NCI-H1105 (cell line): ENCODE data around the gene KREMEN2.
A peak's percentile ranks its signal among the peaks of the same experiment; 100 is the strongest.

Experiments
- DNase-seq: peaks from one replicate; lab custom pipeline; 2025; lab: John Stamatoyannopoulos, UW

Gene KREMEN2

DNA sequence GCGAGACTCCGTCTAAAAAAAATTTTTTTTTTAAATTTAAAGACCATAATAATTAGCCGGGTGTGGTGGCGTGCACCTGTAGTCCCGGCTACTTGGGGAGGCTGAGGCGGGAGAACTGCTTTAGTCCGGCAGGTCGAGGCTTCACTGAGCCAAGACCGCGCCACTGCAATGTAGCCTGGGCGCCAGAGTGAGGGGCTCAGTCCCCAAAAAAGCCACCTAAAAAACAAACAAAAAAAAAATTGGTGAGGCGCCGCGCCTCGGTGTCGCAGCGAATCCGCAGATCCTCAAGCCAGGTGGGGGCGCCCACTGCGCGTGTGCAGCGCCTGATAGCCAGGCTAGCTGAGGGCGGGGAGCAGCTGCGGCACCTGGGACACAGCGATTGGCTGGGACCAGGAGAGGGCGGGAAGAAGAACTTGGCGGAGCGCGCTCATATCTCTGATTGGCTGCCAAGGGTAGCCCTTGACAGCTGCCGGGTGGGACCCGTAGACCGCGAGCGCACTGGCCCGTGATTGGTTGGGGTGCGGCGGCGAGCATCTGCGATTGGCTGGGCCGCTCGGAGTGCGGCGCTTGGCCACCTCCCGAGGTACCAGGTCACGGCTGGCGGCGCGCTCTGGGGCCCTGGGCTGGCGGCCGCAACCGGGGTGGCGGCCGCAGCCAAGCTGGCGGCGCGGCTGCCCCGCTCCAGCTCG lies 39.7 kb downstream of the KREMEN2 start:
- peak; percentile 90 for DNase-seq

DNA sequence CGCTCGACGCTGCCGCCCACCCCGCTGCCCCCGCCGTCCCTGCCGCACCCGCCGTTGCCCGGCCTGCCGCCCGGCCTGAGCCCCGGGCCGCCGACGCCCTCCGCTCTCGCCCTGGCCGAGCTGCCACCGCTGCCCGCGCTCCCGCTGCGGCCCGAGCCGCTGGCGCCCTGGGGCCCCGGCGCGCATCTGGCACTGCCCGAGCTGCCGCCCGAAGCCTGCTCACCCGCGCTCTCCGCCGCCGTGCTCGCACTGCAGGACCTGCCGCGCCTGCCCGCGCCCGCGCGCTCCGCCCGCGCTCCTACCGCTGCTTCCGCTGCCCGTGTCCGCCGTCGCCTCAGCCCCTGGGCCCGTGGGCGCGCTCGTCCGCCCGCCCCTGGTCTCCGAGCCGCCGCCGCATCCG lies 40.2 kb downstream of the KREMEN2 start:
- no peak for DNase-seq

DNA sequence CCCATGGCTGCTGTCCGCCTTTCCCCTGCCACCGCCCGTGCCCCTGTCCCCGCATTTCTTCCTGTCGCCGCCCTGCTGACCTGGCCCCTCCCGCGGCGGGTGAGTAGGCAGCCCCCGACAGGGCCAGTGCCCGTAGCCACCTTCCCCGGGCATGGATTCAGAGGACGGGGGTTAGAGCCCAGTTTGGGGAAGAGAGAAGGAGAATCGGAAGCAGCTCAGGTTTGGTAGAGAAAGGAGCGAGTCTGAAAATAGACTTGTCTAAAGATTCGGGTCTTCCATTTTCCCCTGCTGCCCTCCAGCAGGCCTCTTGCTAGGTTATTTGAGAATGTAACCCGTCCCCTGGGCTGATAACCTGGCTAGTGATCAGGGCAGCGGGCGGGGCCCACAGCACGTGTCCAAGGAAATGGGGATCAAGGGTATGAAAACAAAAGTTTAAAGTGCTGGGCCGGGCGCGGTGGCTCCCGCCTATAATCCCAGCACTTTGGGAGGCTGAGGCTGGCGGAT lies 40.8 kb downstream of the KREMEN2 start:
- no peak for DNase-seq

DNA sequence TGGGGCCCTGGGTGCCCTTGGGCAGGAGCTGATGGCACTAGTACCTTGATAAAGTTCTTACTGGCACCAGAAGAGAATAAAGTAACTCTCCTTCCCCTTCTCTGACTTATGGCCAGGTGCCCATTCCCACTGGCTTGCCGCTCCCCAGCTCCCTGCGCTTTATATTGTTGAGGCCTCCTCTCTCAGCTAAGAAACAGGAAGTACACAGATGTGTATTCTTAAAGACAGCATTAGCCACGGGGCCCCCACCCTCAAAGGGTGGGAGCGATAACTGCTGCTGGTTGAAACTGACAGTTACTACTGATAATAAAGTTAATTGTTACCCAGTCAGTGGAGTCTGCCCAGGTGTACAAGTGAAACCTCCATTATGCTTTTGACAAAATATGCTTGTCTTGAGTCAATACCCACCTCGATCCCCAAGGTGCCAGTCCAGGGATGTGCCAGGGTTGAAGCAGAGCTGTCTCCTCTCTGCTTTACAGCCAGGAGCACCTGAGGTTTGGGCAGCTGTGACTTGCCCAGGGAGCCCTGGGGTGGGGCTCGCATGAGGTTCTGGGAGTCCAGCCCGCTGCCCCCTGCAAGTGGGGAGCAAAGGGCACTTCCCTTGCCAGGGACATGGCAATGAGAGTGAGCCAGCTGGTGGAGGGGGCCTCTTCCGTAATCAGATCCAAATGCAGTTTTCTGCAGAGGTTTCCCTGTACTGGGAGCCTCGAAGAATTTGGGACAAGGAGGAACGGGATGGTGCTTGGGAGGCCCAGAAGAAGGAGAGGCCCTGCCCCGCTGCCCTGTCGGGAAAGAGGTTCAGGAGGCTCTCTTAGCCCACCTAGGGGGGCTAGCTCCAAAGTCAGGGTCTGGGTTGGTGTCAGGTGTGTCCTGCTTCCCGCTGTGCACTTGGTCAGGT lies 43.2 kb downstream of the KREMEN2 start:
- DNase-seq = no peak

DNA sequence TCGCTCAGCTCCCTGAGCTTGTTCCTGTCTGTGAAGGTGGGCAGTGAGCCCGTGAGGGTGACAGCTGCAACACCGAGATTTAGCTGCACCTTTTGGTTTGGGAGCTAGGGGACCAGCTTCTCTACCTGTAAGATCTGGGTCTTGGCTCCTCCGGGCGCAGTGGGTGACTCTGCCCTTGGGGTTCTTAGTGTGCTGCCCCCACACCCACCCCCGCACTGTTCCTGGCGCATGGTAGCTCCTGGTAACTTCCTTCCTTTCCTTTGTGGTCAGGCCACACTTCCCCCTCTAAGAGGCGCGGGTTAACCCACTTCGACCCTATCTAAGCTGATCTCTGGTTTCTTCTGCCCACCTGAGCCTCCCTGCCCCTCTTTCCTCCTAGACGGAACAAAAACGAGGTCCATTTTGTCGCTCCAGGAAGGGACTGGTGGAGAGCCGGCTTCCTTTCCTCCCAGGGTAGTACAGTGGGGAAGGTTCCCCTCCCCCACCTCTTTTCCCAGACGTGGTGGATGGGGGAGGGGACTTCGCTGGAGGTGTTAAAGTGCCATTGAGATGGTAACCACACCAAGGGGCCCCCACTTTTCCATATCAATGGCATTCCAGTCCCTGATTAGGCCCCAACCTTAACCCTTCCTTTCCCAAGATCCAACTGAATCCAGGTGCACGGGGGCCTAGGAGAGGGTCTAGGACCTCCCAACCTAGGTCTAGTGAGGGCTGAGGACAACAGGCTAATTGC lies 44.0 kb downstream of the KREMEN2 start:
- no peak for DNase-seq

DNA sequence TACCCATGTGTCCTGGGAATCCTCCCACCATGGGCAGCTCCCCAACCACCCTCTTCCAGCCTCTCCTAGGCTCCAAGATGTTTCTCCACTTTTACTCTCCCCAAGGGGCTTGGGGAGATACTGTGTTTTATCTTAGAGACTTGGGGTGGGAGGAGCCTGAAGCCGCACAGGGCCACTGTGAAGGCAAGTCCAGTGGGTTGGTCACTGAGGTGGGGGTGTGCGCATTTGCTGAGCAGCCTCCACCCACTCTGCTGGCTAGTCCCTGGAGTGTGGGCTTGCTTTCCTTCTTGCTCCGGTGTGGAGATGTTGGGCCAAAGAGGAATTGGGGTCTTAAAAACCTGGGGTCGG lies 44.6 kb downstream of the KREMEN2 start:
- no peak for DNase-seq

DNA sequence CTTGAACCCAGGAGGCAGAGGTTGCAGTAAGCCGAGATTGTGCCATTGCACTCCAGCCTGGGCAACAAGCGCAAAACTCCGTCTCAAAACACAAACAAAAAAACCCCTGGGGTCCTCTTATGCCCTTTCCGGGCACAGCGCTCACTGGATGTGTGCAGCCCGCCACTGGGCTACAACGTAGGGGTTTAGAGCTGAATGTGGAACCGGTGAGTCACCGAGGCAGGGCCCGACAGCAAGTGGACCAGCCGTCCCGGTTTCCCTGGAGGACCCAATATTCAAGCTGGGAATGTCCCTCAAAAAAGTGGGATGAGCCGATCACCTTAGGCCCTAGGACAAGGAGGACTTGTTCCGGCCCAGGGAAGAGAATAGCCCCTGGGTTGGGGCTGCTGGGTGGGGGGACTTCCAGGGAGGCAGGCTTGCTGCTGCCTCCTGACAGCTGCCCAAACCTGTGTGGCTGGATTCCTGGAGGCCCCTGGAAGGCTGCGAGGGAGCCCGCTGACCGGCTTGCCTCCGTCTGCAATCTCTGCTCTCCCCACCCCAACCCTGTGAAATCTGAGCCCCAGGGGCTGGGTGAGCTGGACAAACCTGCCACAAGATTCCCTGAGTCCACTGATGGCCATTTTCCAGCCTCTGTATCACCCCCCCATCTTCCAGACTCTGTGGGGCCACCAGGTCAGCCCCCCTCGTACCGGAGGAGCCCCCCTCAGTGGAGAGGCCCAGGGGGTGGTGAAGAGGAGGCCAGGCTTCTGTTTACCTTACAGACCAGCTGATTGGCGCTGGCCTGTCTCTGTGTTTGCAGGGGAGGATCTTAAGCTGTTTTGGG lies 45.7 kb downstream of the KREMEN2 start:
- no peak for DNase-seq

DNA sequence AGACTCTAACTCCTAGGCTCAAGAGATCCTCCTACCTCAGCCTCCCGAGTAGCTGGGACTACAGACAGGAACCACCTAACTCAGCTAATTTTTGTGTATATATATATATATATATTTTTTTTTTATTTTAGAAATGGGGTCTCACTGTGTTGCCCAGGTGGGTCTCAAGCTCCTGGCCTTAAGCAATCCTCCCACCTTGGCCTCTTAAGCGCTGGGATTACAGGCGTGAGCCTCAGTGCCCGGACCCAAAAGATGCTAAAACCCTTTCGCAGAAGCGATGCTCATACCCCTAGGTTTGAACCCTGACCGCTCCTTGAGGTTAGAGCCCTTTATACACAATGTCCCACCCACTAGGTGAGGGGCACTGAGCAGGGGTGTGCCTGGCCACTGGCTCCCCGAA lies 46.4 kb downstream of the KREMEN2 start:
- no peak for DNase-seq

DNA sequence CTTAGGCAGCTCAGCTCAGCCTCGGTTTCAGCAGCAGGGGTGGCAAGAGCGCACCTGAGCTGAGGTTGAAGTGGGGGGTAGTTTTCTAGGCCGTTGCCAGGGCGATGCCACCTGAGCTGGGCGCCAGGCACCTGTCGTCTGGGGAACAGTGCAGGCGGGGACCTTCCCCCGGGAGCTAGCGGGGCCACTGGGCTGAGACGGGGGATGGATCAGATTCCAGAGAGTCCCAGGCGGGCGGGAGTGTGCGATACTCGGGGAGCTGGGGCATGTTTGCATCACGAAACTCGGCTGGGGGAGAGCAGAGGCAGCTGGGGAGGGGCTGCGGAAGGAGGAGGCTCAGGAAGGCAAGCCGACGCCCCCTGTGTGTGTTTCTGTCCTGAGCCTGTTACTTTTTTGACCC lies 48.2 kb downstream of the KREMEN2 start:
- peak; percentile 81 for DNase-seq

DNA sequence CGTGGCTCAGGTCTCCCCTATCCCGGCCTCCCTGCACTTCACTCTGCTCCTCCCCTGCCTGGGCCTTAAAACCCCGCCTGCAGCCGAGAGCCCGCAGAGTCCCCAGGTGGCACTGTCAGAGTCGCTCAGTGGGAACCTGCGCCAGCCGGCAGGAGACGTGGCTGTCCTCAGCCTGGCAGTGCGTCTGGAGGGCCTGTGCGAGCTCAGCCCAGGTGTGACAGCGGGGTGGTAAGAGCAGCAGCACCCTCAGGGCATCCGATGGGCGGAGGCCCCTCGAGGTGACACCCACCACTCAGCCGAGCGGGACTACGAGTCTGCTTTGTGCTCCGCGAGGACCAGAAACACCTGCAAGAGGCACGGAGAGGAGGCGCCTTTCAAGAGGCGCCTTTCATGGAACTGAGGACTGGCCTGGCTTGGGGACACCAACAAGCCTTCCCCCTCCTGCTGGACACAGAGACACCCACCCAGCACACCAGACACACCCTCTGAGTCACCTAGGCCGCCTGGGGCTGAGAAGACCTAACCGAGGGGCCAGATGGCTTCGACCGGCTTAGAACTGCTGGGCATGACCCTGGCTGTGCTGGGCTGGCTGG lies 48.8 kb downstream of the KREMEN2 start, which contains the start of gene CLDN9:
Gene CLDN9 (plus strand): TSS at position 96 of the 593 bp plus-strand sequence. CDS start 440 bp downstream, at position 536.
- DNase-seq = peak; percentile 61

DNA sequence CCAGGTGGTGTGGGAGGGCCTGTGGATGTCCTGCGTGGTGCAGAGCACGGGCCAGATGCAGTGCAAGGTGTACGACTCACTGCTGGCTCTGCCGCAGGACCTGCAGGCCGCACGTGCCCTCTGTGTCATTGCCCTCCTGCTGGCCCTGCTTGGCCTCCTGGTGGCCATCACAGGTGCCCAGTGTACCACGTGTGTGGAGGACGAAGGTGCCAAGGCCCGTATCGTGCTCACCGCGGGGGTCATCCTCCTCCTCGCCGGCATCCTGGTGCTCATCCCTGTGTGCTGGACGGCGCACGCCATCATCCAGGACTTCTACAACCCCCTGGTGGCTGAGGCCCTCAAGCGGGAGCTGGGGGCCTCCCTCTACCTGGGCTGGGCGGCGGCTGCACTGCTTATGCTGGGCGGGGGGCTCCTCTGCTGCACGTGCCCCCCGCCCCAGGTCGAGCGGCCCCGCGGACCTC lies 49.4 kb downstream of the KREMEN2 start:
- DNase-seq = no peak

DNA sequence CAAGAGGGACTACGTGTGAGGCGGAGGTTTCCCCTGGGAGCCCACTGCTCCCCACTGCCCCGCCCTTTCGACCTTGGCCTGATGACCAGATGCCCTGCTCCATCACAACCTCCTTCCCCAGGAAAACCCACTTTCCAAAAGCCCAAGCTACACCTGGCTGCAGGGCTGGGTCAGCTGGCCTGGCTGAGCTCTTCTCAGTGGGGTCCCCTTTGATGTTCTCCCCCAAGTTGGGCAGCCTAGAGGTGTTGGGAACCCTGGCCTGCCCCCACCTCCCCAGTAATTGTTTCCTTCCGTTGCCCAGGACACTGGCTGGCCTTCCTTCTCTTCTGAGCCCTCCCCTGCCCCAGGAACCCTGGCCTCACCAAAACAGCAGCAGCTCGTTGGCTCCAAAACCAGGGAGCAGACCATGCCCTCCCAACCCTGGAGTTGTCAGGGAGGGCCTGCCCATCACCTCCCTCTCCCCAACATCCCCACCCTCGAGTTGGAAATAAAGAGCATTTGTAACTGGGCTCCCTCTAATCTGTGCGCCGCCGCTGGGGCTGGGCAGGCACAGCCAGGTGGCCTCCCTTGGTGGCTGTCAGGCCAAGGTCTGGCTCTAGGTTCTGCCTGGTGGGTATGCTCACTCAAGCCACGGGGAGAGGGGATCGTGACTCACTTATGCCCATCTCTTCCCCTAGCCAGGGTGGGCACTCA lies 50.1 kb downstream of the KREMEN2 start:
- no peak for DNase-seq

DNA sequence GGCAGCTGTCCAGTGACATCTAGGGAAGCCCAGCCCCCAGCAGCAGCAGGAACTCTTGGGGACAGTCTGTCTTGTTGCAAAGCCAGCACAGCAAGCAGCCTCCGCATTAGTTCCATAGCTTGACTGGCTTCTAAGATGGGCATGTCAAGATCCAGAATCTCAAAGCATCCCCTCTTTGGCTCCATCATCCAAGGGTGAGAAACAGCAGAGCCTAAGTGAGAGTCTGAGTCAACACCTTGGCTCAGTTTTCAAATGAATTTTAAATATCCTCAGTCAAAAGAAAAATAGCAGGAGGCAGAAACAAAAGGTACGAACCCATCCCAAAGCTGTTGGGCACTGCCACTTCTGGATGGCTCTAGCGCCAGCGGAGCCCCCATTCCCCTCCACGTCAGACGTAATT lies 50.9 kb downstream of the KREMEN2 start:
- no peak for DNase-seq

DNA sequence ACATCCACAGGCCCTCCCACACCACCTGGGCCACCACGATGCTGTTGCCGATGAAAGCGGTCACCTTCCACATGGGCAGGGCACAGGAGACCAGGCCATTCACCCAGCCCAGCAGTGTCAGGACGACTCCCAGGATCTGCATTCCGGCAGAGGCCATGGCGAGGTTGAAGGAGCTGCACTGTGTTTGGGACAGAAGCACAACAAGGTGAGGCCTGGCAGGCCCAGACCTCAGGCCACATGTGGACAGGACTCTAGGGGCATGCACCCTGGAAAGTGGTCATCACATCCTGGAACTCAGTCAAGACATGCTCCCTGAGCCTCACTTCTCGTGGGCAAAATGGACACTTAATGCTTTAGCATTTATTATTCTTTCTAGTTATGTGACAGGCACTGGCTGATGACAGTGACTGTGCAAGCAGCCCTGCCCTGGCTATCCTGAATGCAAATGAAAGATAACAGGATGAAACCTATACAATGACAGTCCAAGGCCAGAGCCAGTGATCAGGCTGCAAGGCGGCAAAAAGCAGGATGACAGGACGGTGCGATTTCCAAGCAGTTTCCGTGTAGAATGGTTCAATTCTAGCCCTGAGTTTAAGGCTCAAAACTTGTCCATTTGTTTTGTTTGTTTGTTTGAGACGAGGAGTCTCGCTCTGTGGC lies 51.9 kb downstream of the KREMEN2 start:
- no peak for DNase-seq

DNA sequence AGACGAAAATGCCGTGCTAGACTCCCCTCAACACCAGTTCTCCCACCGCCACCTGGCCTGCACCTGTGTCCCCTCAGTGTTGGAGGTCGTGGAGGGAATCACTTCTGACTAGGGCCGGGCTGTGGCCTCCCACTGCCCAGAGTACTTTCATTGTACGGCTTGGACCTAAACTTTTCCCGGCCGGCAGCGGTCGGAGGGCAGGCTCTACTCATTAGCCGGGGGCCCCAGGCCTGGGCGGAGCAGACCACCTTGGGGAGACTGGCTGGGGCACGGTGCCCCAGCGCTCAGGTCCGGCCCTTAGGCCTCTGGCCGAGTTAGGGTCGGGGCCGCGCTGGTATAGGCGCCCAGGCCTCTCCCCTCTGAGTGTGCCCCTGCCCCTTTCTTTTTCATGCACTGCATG lies 53.3 kb downstream of the KREMEN2 start:
- no peak for DNase-seq
